GM19397 (cell line): ENCODE data around the gene CDH8.
"Not testable (repeated sequence)": the region's sequence is repeated elsewhere in the genome, so short reads cannot be mapped to it uniquely, and the experiment has no call there.

ENCODE experiments used
- ATAC-seq: cut with Tn5 transposase; IDR thresholded peaks from one replicate; pipeline ENCODE4 v1.9.1; 2021; ENCODE audit warnings: mild to moderate bottlenecking, moderate library complexity; ENCODE audit not compliant: unreplicated experiment

Gene CDH8

GRCh38 chr16:61937646-61938045 lies 98.6 kb downstream of the CDH8 start:
- ATAC-seq, result no peak

- ATAC-seq, result no peak
Measured at GRCh38 chr16:61936522-61936921, 99.7 kb downstream of the CDH8 start.

DNA sequence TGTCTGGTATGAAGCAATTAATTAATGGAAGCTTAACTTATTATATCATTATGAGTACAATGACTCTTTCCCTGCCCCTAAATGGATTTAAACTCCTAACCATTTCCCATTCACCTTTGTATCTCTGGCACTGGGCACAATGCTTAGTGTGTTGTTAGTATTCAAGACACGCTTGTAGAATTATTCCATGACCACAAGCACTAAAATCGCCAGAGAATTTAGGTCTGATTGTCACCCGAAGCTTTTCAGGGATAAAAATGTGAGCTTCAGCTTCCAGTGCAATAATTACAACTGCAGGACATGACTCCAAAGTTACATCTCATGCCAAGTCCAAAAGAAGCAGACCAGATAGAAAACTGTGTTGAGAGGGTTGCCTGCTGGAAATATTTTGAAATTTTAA lies 101.6 kb downstream of the CDH8 start:
- no peak for ATAC-seq

DNA sequence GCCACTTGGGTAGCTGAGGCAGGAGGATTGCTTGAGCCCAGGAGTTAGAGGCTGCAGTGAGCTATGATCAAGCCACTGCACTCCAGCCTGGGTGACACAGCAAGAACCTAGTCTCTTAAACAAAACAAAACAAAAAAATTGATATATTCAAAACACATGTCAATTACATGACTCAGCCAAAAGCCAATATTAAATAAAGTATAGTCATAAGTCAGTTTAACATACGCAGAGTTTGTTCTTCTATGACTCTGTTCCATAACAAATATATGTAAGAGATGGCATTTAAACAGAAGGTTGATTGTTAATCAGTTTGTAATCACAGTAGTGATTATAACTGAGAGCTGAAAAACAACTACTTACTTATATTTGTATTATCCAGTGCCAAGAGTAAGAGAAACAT lies 106.5 kb downstream of the CDH8 start:
- ATAC-seq, result no peak

DNA sequence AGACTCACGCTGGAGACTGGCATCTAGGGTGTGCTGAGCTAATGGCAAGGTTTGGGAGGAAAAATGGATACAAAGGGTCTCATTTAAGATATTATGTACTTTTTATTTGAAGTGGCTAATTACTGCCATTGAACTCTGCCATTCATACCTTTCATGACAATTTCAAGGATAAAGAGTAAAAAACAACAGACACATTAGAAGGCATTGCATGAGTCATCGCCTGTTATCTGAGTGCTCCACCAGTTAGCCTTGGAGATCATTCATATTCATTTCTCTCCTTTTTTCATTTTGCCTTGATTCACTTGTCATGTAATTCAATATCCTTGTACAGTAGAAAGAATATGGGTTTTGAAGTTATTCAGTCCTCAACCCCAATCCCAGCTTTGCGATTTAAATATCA lies 109.5 kb downstream of the CDH8 start:
- no peak for ATAC-seq

GRCh38 chr16:61923629-61924028 lies 112.6 kb downstream of the CDH8 start:
- ATAC-seq, result no peak

DNA sequence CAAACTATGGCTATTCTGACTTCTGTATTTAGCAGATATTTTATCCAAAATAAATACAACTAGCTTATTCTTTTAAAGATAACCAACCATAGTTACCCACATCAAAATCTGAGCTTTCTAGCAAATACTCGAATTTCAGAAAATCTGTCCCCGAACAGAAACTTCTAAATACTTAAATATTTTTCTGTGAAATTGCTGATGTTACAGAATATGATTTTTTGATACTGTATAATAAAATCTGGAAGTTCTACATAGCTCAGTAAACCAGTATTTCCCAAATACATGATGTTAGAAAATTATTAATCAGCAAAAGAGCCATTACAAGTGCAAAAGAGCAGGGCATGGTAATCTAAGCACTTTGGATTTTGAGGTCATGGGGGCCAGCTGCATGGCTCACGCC lies 114.9 kb downstream of the CDH8 start:
- no peak for ATAC-seq

DNA sequence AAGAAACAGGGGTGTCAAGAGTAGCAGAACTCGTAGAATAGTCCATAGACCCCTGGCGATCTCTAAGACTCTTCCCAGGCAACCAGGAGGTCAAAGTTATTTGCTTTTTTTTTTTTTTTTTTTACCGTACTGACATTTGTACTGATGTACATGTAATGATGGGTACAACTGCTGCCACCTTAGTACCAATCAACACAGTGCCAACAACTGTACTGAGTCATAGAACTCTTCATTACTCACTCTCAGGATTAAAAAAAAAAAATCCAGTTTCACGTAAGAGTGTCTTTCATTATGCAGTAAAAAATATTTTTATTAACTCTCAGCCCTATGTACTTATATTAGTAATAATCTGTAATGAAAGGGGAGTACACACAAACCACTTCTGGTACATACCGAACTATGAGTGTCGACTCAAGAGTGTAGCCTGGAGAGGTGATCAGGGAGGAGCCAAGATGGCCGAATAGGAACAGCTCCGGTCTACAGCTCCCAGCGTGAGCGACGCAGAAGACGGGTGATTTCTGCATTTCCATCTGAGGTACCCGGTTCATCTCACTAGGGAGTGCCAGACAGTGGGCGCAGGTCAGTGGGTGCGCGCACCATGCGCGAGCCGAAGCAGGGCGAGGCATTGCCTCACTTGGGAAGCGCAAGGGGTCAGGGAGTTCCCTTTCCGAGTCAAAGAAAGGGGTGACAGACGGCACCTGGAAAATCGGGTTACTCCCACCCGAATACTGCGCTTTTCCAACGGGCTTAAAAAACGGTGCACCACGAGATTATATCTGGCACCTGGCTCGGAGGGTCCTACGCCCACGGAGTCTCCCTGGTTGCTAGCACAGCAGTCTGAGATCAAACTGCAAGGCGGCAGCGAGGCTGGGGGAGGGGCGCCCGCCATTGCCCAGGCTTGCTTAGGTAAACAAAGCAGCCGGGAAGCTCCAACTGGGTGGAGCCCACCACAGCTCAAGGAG lies 118.1 kb downstream of the CDH8 start:
- not testable (repeated sequence) for ATAC-seq

- ATAC-seq, result no peak
Measured at GRCh38 chr16:61915569-61915968, 120.7 kb downstream of the CDH8 start.

DNA sequence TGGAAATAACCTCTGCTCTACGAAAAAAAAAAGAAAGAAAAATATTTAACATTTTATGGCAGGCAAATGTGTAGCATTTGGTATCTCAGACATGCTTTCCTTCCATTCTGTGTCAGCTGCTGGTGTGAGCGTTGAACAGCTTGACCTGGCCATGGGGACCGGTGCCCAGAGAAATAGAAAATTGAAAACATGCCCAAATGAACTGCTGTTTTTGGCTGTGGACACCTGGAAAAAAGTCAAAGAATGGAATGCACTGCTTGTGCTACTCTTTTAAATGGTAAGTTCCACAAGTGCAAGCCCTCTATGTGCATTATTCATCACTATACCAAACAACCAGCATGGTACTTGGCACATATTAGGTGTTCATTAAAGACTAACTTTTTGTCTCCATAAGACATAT lies 127.2 kb downstream of the CDH8 start:
- no peak for ATAC-seq

DNA sequence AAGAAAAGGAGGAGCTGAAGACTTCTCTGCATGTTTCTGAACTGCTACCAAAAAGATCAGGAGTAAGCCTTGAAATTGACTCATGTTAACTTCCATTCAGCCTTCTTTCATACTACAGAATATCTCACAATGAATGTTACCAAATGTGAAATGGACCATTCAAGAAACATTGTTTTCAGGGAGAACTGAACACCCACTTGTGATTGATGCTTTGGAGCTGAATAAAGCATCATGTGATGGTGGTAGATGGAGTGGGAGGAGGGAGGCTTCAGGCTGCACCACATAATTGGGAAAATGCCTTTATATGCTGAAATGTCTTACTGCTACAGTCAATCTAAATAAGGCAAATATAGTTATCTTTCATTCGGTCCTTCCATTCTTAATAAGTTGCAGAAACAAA lies 127.8 kb downstream of the CDH8 start:
- ATAC-seq, result no peak

GRCh38 chr16:61901689-61902088 lies 134.5 kb downstream of the CDH8 start:
- no peak for ATAC-seq

DNA sequence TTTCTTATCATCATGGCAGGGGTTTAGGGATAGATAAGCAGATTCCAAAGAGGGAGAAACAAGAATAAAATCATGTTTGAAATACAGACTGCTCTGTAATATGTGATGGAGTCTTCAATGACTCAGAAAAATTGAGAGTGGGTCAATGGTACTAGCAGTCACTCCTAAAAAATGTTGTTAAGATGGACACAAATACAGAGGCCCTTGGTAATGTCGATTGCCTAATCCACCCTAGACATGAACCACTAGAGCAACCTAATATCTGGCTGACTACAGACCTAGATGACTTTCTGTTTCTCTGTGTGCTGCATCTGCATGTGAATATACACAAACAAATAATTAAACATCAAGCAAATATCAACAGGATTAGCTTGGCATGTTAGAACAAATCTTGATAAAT lies 135.8 kb downstream of the CDH8 start:
- no peak for ATAC-seq

GRCh38 chr16:61897657-61898056 lies 138.6 kb downstream of the CDH8 start:
- no peak for ATAC-seq

- no peak for ATAC-seq
Measured at GRCh38 chr16:61892531-61892930, 143.7 kb downstream of the CDH8 start.

DNA sequence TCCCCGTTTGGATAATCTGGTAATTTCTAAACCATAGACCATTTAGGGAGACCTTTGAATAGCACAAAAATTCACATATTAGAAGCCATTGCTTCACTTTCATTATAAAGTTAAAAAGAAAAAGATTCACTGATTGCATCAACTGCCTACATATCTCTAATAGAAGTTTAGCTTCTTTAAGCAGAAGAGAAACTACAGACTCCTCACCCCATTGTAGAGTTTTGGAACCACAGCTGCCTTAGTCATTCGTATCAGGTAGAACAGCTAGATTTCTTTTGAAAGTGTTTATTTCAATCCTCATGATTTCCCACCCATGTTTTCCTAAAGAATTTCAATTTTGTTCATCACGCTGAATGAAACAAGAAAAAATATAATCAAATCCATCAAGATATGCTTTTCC lies 144.8 kb downstream of the CDH8 start:
- ATAC-seq, result no peak

- ATAC-seq, result no peak
Measured at GRCh38 chr16:61890386-61890785, 145.9 kb downstream of the CDH8 start.

- ATAC-seq, result no peak
Measured at GRCh38 chr16:61887903-61888302, 148.3 kb downstream of the CDH8 start.

DNA sequence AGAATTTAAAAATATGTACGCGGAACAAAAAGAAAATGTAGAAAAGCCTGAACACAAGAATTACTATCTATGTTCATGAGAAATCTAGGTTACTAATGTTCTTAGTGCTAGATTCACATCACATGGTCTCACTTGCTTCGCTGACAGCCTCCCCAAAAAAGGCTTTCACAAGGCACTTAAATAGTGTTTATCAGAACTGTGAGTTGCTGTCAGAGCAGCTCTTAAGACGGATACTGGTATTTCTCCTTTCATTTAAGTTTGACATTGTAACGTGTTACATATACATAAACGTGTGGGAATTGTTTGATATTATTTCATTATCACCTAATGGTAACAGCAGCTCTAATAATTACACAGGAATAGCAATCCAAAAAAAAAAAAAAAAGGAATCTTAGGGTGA lies 150.9 kb downstream of the CDH8 start:
- ATAC-seq, result no peak

GRCh38 chr16:61879306-61879705 lies 156.9 kb downstream of the CDH8 start:
- ATAC-seq, result no peak

DNA sequence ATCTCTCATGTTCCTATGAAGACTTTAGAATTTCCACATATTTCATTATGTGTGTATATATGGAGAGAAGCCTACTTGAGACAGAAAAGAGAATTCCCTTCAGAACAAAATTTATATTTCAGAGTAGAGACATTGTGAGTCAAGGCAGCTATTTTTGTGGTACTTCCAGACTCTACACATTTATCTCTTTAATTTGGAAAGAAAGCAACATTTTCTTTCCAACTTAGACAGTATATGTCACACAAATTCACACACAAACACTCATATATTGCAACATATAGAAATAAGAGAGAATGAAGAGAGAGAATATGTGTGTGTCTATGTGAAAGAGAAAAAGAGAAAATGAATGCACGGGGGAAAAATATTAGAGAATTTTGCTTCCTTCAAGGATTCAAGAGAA lies 158.8 kb downstream of the CDH8 start:
- ATAC-seq, result no peak

- no peak for ATAC-seq
Measured at GRCh38 chr16:61872778-61873119, 163.5 kb downstream of the CDH8 start.
